GM12878 (cell line): ENCODE measurements around the gene OOSP4B. TPM values are rescaled to one million over a fixed set of nuclear protein-coding genes. Genes with fewer than 3 reads are reported as not detected.

Source experiments
- ATAC-seq: fragments of 200-7000 bp; cut with Tn5 transposase; 3 replicates; pipeline ENCODE4 v1.9.1; 2020; ENCODE audit warnings: mild to moderate bottlenecking, moderate library complexity
- BruUV-seq: library from RNA; stranded (reverse); fragments of 400-500 nt; replicated peaks from 2 replicates; lab custom pipeline; 2021; lab: Mats Ljungman, UMichigan
- CTCF ChIA-PET: fragments of 300-600 bp; sonication (Branson Sonifier 250); formaldehyde crosslinking; extraction: SDS; loops from one replicate; lab custom pipeline; 2021; ENCODE audit warnings: inconsistent platforms; lab: Yijun Ruan, JAX
- POLR2A ChIA-PET: fragments of 350-600 bp; formaldehyde crosslinking; extraction: SDS; loops from one replicate; lab custom pipeline; 2021; ENCODE audit warnings: inconsistent platforms; lab: Charles Lee
- RAD21 ChIA-PET: fragments of 300-600 bp; sonication (Branson Sonifier 250); formaldehyde crosslinking; loops from one replicate; lab custom pipeline; 2023; ENCODE audit warnings: antibody characterized with exemption; ENCODE audit not compliant: unreplicated experiment; lab: Charles Lee
- SMC1A ChIA-PET: fragments of 300-600 bp; sonication (Branson Sonifier 250); formaldehyde crosslinking; loops from one replicate; lab custom pipeline; 2023; ENCODE audit not compliant: unreplicated experiment, uncharacterized antibody; lab: Charles Lee
- DNase-seq: peaks from one replicate; pipeline ENCODE4 v3.0.0-alpha.2; 2011; ENCODE audit warnings: low read depth, low spot score
- FAIRE-seq: peaks from 3 replicates; lab custom pipeline; 2011; peaks lifted over from hg19 to GRCh38; lab: Jason Lieb, UNC
- H2AFZ ChIP-seq: 2 replicates; pipeline ENCODE4 v1.6.0; 2011; ENCODE audit warnings: low read depth, low read length, control low read depth; ENCODE audit not compliant: control insufficient read depth
- H3K27ac ChIP-seq: 2 replicates; pipeline ENCODE4 v1.5.1; 2011; ENCODE audit warnings: control low read depth; ENCODE audit not compliant: control insufficient read depth, insufficient read depth
- H3K27me3 ChIP-seq, 2 experiments: replicated peaks in 1 of 2; 2 replicates each; pipeline versions ENCODE4 v1.6.0 to v1.6.1; 2011; ENCODE audit warnings: low read length in 1 of 2; ENCODE audit not compliant: control insufficient read depth in 2 of 2, insufficient read depth in 2 of 2
- H3K36me3 ChIP-seq, 2 experiments: 2 replicates each; pipeline ENCODE4 v1.5.1; 2011; ENCODE audit warnings: low read length in 1 of 2; ENCODE audit not compliant: control insufficient read depth in 2 of 2, insufficient read depth in 2 of 2
- H3K4me1 ChIP-seq: 2 replicates; pipeline ENCODE4 v1.6.1; 2011; ENCODE audit warnings: mild to moderate bottlenecking, low read length, moderate library complexity, mixed read lengths; ENCODE audit not compliant: control insufficient read depth, insufficient read depth
- H3K4me2 ChIP-seq: 2 replicates; pipeline ENCODE4 v1.6.0; 2011; ENCODE audit warnings: control low read depth; ENCODE audit not compliant: control insufficient read depth, insufficient read depth
- H3K4me3 ChIP-seq: fragments of 200-600 bp; sonication (generic); 2 replicates; pipeline ENCODE4 v1.5.1; 2016
- H3K79me2 ChIP-seq: 2 replicates; pipeline ENCODE4 v1.6.0; 2011; ENCODE audit warnings: low read length; ENCODE audit not compliant: control insufficient read depth, insufficient read depth
- H3K9ac ChIP-seq: 2 replicates; pipeline ENCODE4 v1.8.0; 2011; ENCODE audit warnings: low read length, control low read depth, mixed read lengths; ENCODE audit not compliant: control insufficient read depth, insufficient read depth
- H3K9me3 ChIP-seq: replicated peaks from 3 replicates; pipeline ENCODE4 v1.5.1; 2011; ENCODE audit warnings: mild to moderate bottlenecking, low read length; ENCODE audit not compliant: control insufficient read depth, insufficient read depth
- H4K20me1 ChIP-seq: 2 replicates; pipeline ENCODE4 v1.6.0; 2011; ENCODE audit not compliant: control insufficient read depth, insufficient read depth
- CREB1 ChIP-seq: IDR thresholded peaks from 2 replicates; pipeline ENCODE4 v1.6.1; 2012; ENCODE audit warnings: low read depth, mild to moderate bottlenecking, inconsistent platforms
- CUX1 ChIP-seq: IDR thresholded peaks from 2 replicates; pipeline ENCODE4 v1.6.1; 2012; ENCODE audit warnings: improper control_type of control experiment, low read depth, low read length; ENCODE audit not compliant: insufficient replicate concordance
- E2F4 ChIP-seq: IDR thresholded peaks from 2 replicates; pipeline ENCODE4 v1.6.1; 2012; ENCODE audit warnings: low read depth, low read length, improper control_type of control experiment
- ETV6 ChIP-seq, 2 experiments: fragments of 450-650 bp in 1 of 2; IDR thresholded peaks in 1 of 2; conservative IDR thresholded peaks in 1 of 2; 2 replicates each; pipeline ENCODE4 v1.6.1; 2014; ENCODE audit warnings: antibody characterized with exemption in 1 of 2, borderline replicate concordance in 1 of 2, low read depth in 1 of 2, mild to moderate bottlenecking in 1 of 2, moderate library complexity in 1 of 2
- GATAD2B ChIP-seq: fragments of 450-650 bp; conservative IDR thresholded peaks from 2 replicates; pipeline ENCODE4 v1.6.1; 2017; ENCODE audit warnings: low read depth, mild to moderate bottlenecking, moderate library complexity
- HDAC2 ChIP-seq: fragments of 200-600 bp; sonication (generic); IDR thresholded peaks from 2 replicates; pipeline ENCODE4 v1.6.1; 2017
- HDAC6 ChIP-seq: fragments of 200-600 bp; sonication (generic); IDR thresholded peaks from one replicate; pipeline ENCODE4 v1.8.0; 2017; ENCODE audit warnings: antibody characterized with exemption; ENCODE audit not compliant: unreplicated experiment
- IRF3 ChIP-seq: fragments of 450-650 bp; IDR thresholded peaks from 2 replicates; pipeline ENCODE4 v1.6.1; 2014; ENCODE audit warnings: mild to moderate bottlenecking
- MAX ChIP-seq: IDR thresholded peaks from 2 replicates; pipeline ENCODE4 v1.6.1; 2012; ENCODE audit warnings: low read depth, low read length, improper control_type of control experiment
- MTA3 ChIP-seq: IDR thresholded peaks from 2 replicates; pipeline ENCODE4 v1.6.1; 2012; ENCODE audit warnings: low read length, inconsistent platforms, borderline replicate concordance
- NR2C2 ChIP-seq: IDR thresholded peaks from 2 replicates; pipeline ENCODE4 v1.6.1; 2011; ENCODE audit warnings: borderline replicate concordance, low read depth; ENCODE audit not compliant: control insufficient read depth, insufficient read length
- RFX5 ChIP-seq: IDR thresholded peaks from 2 replicates; pipeline ENCODE4 v1.6.1; 2011; ENCODE audit warnings: low read depth, low read length, improper control_type of control experiment
- SMC3 ChIP-seq: IDR thresholded peaks from 2 replicates; pipeline ENCODE4 v1.6.1; 2011; ENCODE audit warnings: low read length, improper control_type of control experiment, borderline replicate concordance
- SPI1 ChIP-seq: IDR thresholded peaks from 2 replicates; pipeline ENCODE4 v1.6.1; 2011; ENCODE audit warnings: low read depth, mild to moderate bottlenecking, low read length, moderate library complexity, borderline replicate concordance; ENCODE audit not compliant: insufficient read depth
- USF2 ChIP-seq: IDR thresholded peaks from 2 replicates; pipeline ENCODE4 v1.6.1; 2011; ENCODE audit warnings: low read depth, low read length, improper control_type of control experiment, borderline replicate concordance
- ZNF207 ChIP-seq: fragments of 450-650 bp; IDR thresholded peaks from 2 replicates; pipeline ENCODE4 v1.6.1; 2014; ENCODE audit warnings: antibody characterized with exemption, mild to moderate bottlenecking, borderline replicate concordance
- ZSCAN29 ChIP-seq: fragments of 450-650 bp; IDR thresholded peaks from 2 replicates; pipeline ENCODE4 v1.6.1; 2017; ENCODE audit warnings: mild to moderate bottlenecking, moderate library complexity
- WGBS: methylation state at CpG from one replicate; pipeline ENCODE4 v1.1.6; 2016; ENCODE audit warnings: low lambda C conversion rate; ENCODE audit not compliant: insufficient replicate concordance, insufficient coverage; ENCODE audit errors: missing lambda C conversion rate; 5-methylcytosine and 5-hydroxymethylcytosine counted together
- in situ Hi-C: fragments of 300-500 bp; cut with MboI; formaldehyde crosslinking; loops from 9 replicates; pipeline ENCODE4 v1.14.3; 2018; ENCODE audit warnings: mixed read lengths
- intact Hi-C: fragments of 100-400 bp; cut with micrococcal nuclease; formaldehyde crosslinking; loops from one replicate; pipeline ENCODE4 v1.14.2; 2022; ENCODE audit not compliant: unreplicated experiment
- polyA plus RNA-seq, 11 experiments: library from polyadenylated mRNA; depleted of rRNA in 4 of 11; unstranded in 6 of 11; stranded (reverse) in 5 of 11; fragments of >200 nt; fragmentation: Nextera tagmentation in 4 of 11; fragmentation: Illumina TruSeq in 1 of 11; extraction: Ambion mirVana in 4 of 11; extraction: Trizol in 1 of 11; gene quantifications; 1 replicate in 1 of 11; 2 replicates in 10 of 11; pipeline versions ENCODE4 v1.2.1 to v1.2.3, GENCODE V29; 2011 to 2016; ENCODE audit warnings: inconsistent platforms in 2 of 11, missing spikeins in 2 of 11, low read depth in 1 of 11
- total RNA-seq, 4 experiments: library from RNA; depleted of rRNA in 3 of 4; stranded (reverse); fragments of >200 nt in 3 of 4; fragmentation: Illumina TruSeq in 1 of 4; extraction: Trizol in 1 of 4; gene quantifications; 2 replicates each; pipeline versions ENCODE4 v1.2.1 to v1.2.3, GENCODE V29; 2013 to 2021

Gene OOSP4B
- total and polyA plus RNA-seq, 10 of the 15 experiments (the other 5 are each of a cell fraction or from before 2014, with no cell fraction given): not detected

- ChIA-PET RAD21 (no interaction called here), CTCF (no interaction called here), SMC1A (no interaction called here), POLR2A (no interaction called here)
- DNase-seq: no peak
- Histone ChIP-seq H3K27me3 (no peaks in the 10 kb centered on the region; a peak in 1 of 4 replicates), H3K27ac (no peak overlapping the region), H3K4me2 (no peak overlapping the region), H3K36me3 (no peaks in the 10 kb centered on the region), H3K4me3 (no peak overlapping the region), H4K20me1 (no peaks in the 10 kb centered on the region), H3K9me3 (no peaks in the 10 kb centered on the region), H2AFZ (no peak overlapping the region), H3K79me2 (no peaks in the 10 kb centered on the region), H3K4me1 (no peaks in the 10 kb centered on the region), H3K9ac (no peak overlapping the region)
- in situ Hi-C loops (no loop called here), intact Hi-C loops (no loop called here)
- TF ChIP-seq GATAD2B: no peak
- TF ChIP-seq RFX5: no peak
- no peak for TF ChIP-seq ETV6 (conservative IDR thresholded peaks at IDR 0.05 in 1 of 2, IDR thresholded peaks at IDR 0.05 in 1 of 2; ENCODE audit: borderline replicate concordance in 1 of 2, low read depth in 1 of 2)
- no peak for TF ChIP-seq MTA3
- TF ChIP-seq ZSCAN29: no peak
- TF ChIP-seq SPI1: no peak
- TF ChIP-seq CREB1: no peak
- no peak for TF ChIP-seq CUX1
- TF ChIP-seq SMC3: no peak
- TF ChIP-seq HDAC2: no peak
- no peak for TF ChIP-seq ZNF207
- TF ChIP-seq IRF3: no peak
- TF ChIP-seq USF2: no peak
- TF ChIP-seq NR2C2: no peak
- no peak for TF ChIP-seq MAX
- TF ChIP-seq HDAC6: no peak
- TF ChIP-seq E2F4: no peak
- no peak for FAIRE-seq
- ATAC-seq: no peak
- no TSS peak for BruUV-seq
- 0% methylated on average over 1 of the region's 1 CpG for WGBS
Observed at GRCh38 chr11:59968395-59968783, 48.6 kb upstream of the OOSP4B start.
